GM23248 (cell line): ENCODE results near the gene LPIN1. TPM values are rescaled to one million over a fixed set of nuclear protein-coding genes. Genes with fewer than 3 reads are reported as not detected.

ENCODE experiments used
- DNase-seq: peaks from one replicate; pipeline ENCODE4 v3.0.0-alpha.2; 2015
- H2AFZ ChIP-seq: fragments of 200-600 bp; sonication (generic); 2 replicates; pipeline ENCODE4 v1.6.1; 2016; ENCODE audit warnings: antibody characterized with exemption
- H3F3A ChIP-seq: fragments of 200-600 bp; sonication (generic); 2 replicates; pipeline ENCODE4 v1.6.1; 2016; ENCODE audit warnings: mild to moderate bottlenecking, antibody characterized with exemption, mixed run types; ENCODE audit not compliant: insufficient read depth
- H3K27ac ChIP-seq: fragments of 200-600 bp; sonication (generic); 2 replicates; pipeline ENCODE4 v1.5.1; 2016; ENCODE audit warnings: mild to moderate bottlenecking
- H3K27me3 ChIP-seq: fragments of 200-600 bp; sonication (generic); replicated peaks from 2 replicates; pipeline ENCODE4 v1.6.1; 2016; ENCODE audit warnings: mild to moderate bottlenecking; ENCODE audit not compliant: insufficient read depth
- H3K36me3 ChIP-seq: fragments of 200-600 bp; sonication (generic); 2 replicates; pipeline ENCODE4 v1.6.1; 2016; ENCODE audit warnings: low read depth, mild to moderate bottlenecking
- H3K4me1 ChIP-seq: fragments of 200-600 bp; sonication (generic); 2 replicates; pipeline ENCODE4 v1.6.1; 2016; ENCODE audit warnings: mild to moderate bottlenecking; ENCODE audit not compliant: insufficient read depth
- H3K4me2 ChIP-seq: fragments of 200-600 bp; sonication (generic); one replicate; pipeline ENCODE4 v1.6.1; 2016; ENCODE audit warnings: mild to moderate bottlenecking; ENCODE audit not compliant: unreplicated experiment
- H3K4me3 ChIP-seq: fragments of 200-600 bp; sonication (generic); 2 replicates; pipeline ENCODE4 v1.5.1; 2016; ENCODE audit warnings: mild to moderate bottlenecking
- H3K79me2 ChIP-seq: fragments of 200-600 bp; sonication (generic); 2 replicates; pipeline ENCODE4 v1.6.1; 2016; ENCODE audit warnings: mild to moderate bottlenecking; ENCODE audit not compliant: insufficient read depth
- H3K9ac ChIP-seq: fragments of 200-600 bp; sonication (generic); 2 replicates; pipeline ENCODE4 v1.6.1; 2016; ENCODE audit warnings: mild to moderate bottlenecking
- H3K9me2 ChIP-seq: fragments of 200-600 bp; sonication (generic); 2 replicates; pipeline ENCODE4 v1.6.1; 2016; ENCODE audit warnings: mixed run types, mild to moderate bottlenecking, moderate library complexity; ENCODE audit not compliant: insufficient read depth
- H3K9me3 ChIP-seq: fragments of 200-600 bp; sonication (generic); one replicate; pipeline ENCODE4 v1.6.1; 2017; ENCODE audit warnings: low read depth
- H4K20me1 ChIP-seq: fragments of 200-600 bp; sonication (generic); 2 replicates; pipeline ENCODE4 v1.6.0; 2016; ENCODE audit not compliant: insufficient read depth
- EZH2 ChIP-seq: fragments of 200-600 bp; sonication (generic); IDR thresholded peaks from 2 replicates; pipeline ENCODE4 v1.6.1; 2018; ENCODE audit warnings: antibody characterized with exemption, mild to moderate bottlenecking; ENCODE audit not compliant: insufficient read depth, poor library complexity, severe bottlenecking
- EZH2phosphoT487 ChIP-seq: fragments of 200-600 bp; sonication (generic); IDR thresholded peaks from 2 replicates; pipeline ENCODE4 v1.6.1; 2018; ENCODE audit warnings: antibody characterized with exemption, moderate library complexity, mild to moderate bottlenecking, low read depth; ENCODE audit not compliant: insufficient read depth
- WGBS, 2 experiments: methylation state at CpG; one replicate each; pipeline ENCODE4 v1.1.6; 2015 to 2017; ENCODE audit warnings: low lambda C conversion rate in 2 of 2, low coverage in 1 of 2; ENCODE audit errors: missing lambda C conversion rate in 2 of 2; 5-methylcytosine and 5-hydroxymethylcytosine counted together
- in situ Hi-C: fragments of 300-500 bp; cut with MboI; formaldehyde crosslinking; loops from 2 replicates; pipeline ENCODE4 v1.15.0; 2020
- polyA plus RNA-seq: library from polyadenylated mRNA; unstranded; fragments of >200 nt; fragmentation: Nextera tagmentation; extraction: Ambion mirVana; gene quantifications from 2 replicates; pipeline ENCODE4 v1.2.1, GENCODE V29; 2016
- total RNA-seq: library from RNA; depleted of rRNA; stranded (reverse); fragments of >200 nt; shearing (Covaris generic); gene quantifications from 2 replicates; pipeline ENCODE4 v1.2.3, GENCODE V29; 2014

LPIN1 gene
- total and polyA plus RNA-seq, 2 experiments from 2014 or later, result 11.2 to 12.6 TPM

- DNase-seq, result no peak
- Histone ChIP-seq H3K79me2 (no peaks in the 10 kb centered on the region), H3K27me3 (no peaks in the 10 kb centered on the region), H3F3A (no peaks in the 10 kb centered on the region), H3K36me3 (peaks cover 23% of the 10 kb centered on the region; the same call in 1 of the 2 replicates), H3K9me2 (no peaks in the 10 kb centered on the region), H2AFZ (no peak overlapping the region), H3K4me3 (no peak overlapping the region), H3K4me2 (no peak overlapping the region), H3K4me1 (no peaks in the 10 kb centered on the region), H3K27ac (no peak overlapping the region), H3K9ac (no peak overlapping the region), H4K20me1 (no peaks in the 10 kb centered on the region), H3K9me3 (no peaks in the 10 kb centered on the region)
- 97 to 98% methylated on average over 6 of the region's 6 CpGs for WGBS, 2 experiments
- TF ChIP-seq EZH2phosphoT487 (no peak), EZH2 (no peak)
- in situ Hi-C loops, result no loop called here
Measured at GRCh38 chr2:11805024-11805423, 58.6 kb downstream of the LPIN1 start.

DNA sequence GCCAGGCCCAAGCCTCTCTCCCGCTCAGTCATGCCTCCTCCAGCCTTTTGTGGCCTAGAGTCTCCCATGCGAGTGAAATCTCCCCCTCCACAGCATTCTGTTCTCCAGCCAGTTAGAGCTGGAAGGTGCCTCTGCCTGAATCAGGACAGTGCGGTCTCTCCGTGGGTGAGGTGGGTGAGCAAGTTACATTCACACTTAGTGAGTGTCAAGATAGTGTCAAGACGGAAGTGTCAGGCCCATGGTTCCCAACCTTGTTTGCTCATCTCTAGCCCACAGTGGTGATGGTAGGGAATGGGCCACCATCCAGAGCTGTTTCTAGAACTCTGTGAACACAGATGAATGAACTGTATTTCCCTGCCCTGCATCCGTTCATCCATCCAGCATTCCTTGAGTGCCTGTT lies 59.5 kb downstream of the LPIN1 start:
- Histone ChIP-seq H3K79me2 (no peaks in the 10 kb centered on the region), H4K20me1 (no peaks in the 10 kb centered on the region), H2AFZ (no peak overlapping the region), H3K4me1 (no peaks in the 10 kb centered on the region), H3K27me3 (no peaks in the 10 kb centered on the region), H3K4me2 (no peak overlapping the region), H3K4me3 (no peak overlapping the region), H3K27ac (no peak overlapping the region), H3K9ac (no peak overlapping the region), H3K9me2 (no peaks in the 10 kb centered on the region), H3K36me3 (peaks cover 23% of the 10 kb centered on the region; the same call in 1 of the 2 replicates), H3F3A (no peaks in the 10 kb centered on the region), H3K9me3 (no peaks in the 10 kb centered on the region)
- DNase-seq, result no peak
- no peak for TF ChIP-seq EZH2
- no peak for TF ChIP-seq EZH2phosphoT487
- WGBS, 2 experiments, result 96 to 100% methylated on average over 6 of the region's 6 CpGs
- in situ Hi-C loops, result no loop called here

DNA sequence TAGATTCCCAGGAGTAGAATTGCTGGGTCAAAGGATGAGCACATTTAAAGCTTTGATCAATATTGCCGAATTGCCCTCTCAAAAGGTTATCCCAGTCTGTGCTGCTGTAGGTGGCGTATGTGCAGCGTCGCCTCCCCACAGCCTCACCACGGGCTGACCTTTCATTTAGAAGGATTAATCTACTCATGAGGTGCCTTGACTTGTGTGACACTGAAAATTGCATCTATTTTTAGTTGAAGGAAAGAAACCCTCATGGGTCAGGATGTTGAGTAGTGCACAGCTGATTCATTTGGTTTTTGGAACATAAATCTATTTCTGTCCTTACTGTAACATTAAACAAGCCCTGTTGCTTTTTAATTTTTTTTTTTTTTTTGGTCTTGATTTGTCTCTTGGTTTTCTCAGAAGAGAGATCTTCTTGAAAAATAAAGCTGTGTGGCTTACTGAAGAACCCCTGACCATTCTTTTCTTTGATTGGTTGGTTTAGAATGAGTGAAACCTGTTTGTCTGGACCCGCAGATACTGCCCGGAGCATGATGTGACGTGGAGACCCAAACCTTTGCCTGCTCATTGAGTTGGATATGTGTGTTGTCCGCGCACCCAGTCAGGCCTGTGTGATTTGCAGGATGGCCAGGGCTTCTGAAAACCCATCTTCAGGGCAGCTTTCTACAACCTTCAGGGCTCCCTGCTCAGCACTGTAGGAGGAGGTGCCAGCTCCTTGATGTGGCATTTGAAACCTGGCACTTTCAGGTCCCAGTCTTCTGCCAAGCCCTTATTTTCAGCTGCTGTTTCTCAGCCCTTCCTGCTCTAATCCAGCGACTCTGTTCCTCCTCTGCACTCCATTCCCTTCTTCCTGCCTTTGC lies 61.0 kb downstream of the LPIN1 start:
- no peaks in the 10 kb centered on the region for H4K20me1 ChIP-seq
- H3K79me2 ChIP-seq, result no peaks in the 10 kb centered on the region
- H3F3A ChIP-seq, result no peaks in the 10 kb centered on the region
- in situ Hi-C loops, result no loop called here
- H3K27me3 ChIP-seq, result no peaks in the 10 kb centered on the region
- H2AFZ ChIP-seq, result no peak overlapping the region
- H3K4me1 ChIP-seq, result no peaks in the 10 kb centered on the region
- 93% methylated on average over 11 of the region's 11 CpGs for WGBS, 2 experiments
- no peak overlapping the region for H3K27ac ChIP-seq
- TF ChIP-seq EZH2phosphoT487, result no peak
- no peak for TF ChIP-seq EZH2
- H3K4me3 ChIP-seq, result no peak overlapping the region
- H3K4me2 ChIP-seq, result no peak overlapping the region
- no peaks in the 10 kb centered on the region for H3K9me2 ChIP-seq
- DNase-seq, result no peak
- peaks cover 23% of the 10 kb centered on the region; the same call in 1 of the 2 replicates for H3K36me3 ChIP-seq
- H3K9me3 ChIP-seq, result no peaks in the 10 kb centered on the region
- no peak overlapping the region for H3K9ac ChIP-seq

GRCh38 chr2:11808016-11808400 lies 61.6 kb downstream of the LPIN1 start:
- no peaks in the 10 kb centered on the region for H4K20me1 ChIP-seq
- H3K79me2 ChIP-seq, result no peaks in the 10 kb centered on the region
- H3K9ac ChIP-seq, result no peak overlapping the region
- no peak overlapping the region for H3K27ac ChIP-seq
- no peaks in the 10 kb centered on the region for H3F3A ChIP-seq
- H3K4me2 ChIP-seq, result no peak overlapping the region
- H3K4me1 ChIP-seq, result no peaks in the 10 kb centered on the region
- H3K27me3 ChIP-seq, result no peaks in the 10 kb centered on the region
- H3K9me3 ChIP-seq, result no peaks in the 10 kb centered on the region
- H3K36me3 ChIP-seq, result peaks cover 23% of the 10 kb centered on the region; the same call in 1 of the 2 replicates
- WGBS, 2 experiments, result 96 to 98% methylated on average over 8 of the region's 8 CpGs
- H2AFZ ChIP-seq, result no peak overlapping the region
- in situ Hi-C loops, result no loop called here
- H3K4me3 ChIP-seq, result no peak overlapping the region
- no peak for TF ChIP-seq EZH2
- TF ChIP-seq EZH2phosphoT487, result no peak
- no peaks in the 10 kb centered on the region for H3K9me2 ChIP-seq
- no peak for DNase-seq
